GM10847 (cell line): ENCODE measurements around the gene WHAMM.

ENCODE experiments used
- POLR2A ChIP-seq: IDR thresholded peaks from 2 replicates; pipeline ENCODE4 v1.6.1; 2011; ENCODE audit not compliant: insufficient read length; ENCODE audit errors: extremely low read depth

The WHAMM gene

GRCh38 chr15:82798104-82798503 lies 11.3 kb upstream of the WHAMM start:
- no peak for TF ChIP-seq POLR2A

DNA sequence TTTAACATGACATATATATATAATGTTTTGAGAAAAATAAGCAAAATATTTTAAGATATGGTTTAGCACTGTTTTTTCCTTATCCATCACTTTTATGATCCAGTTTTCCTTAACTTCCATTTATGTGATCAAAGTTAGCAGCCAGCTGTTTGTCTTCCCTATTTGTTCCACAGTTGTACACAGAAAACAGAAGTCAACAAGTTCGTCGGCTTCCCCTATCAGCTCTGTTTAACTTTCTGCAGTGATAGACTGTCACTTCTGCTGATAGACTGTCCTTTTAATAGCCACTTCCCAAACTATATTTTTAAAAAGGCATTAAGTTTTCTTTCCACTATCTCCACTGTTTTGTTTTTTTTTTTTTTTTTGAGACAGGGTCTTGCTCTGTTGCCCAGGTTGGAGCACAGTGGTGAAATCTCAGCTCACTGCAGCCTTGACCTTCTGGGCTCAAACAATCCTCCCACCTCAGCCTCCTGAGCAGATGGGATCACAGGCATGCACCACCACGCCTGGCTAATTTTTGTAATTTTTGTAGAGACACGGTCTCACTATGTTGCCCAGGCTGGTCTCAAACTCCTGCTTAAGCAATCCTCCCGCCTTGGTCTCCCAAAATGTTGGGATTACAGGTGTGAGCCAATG lies 10.8 kb upstream of the WHAMM start:
- TF ChIP-seq POLR2A, result no peak

GRCh38 chr15:82799183-82799841 lies 10.1 kb upstream of the WHAMM start:
- no peak for TF ChIP-seq POLR2A

DNA sequence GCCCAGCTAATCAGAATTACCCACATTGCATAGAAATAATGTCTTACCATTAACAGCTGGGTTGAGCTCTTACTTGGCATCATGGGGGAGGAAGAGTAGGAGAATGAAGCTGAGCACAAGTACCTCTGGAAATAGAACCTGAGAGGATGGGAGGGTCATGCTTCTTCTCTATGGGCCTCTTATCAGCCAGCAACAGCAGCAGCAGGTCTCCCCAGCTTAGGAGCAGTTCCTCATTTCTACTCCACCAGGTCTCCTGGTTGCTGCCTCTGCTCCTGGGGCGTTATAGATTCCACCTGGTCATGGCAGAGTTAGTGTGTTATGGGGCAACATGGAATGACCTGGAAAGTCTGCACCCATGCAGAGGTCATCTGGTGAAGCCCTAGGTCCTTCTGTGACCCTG lies 6.9 kb upstream of the WHAMM start:
- TF ChIP-seq POLR2A, result no peak

DNA sequence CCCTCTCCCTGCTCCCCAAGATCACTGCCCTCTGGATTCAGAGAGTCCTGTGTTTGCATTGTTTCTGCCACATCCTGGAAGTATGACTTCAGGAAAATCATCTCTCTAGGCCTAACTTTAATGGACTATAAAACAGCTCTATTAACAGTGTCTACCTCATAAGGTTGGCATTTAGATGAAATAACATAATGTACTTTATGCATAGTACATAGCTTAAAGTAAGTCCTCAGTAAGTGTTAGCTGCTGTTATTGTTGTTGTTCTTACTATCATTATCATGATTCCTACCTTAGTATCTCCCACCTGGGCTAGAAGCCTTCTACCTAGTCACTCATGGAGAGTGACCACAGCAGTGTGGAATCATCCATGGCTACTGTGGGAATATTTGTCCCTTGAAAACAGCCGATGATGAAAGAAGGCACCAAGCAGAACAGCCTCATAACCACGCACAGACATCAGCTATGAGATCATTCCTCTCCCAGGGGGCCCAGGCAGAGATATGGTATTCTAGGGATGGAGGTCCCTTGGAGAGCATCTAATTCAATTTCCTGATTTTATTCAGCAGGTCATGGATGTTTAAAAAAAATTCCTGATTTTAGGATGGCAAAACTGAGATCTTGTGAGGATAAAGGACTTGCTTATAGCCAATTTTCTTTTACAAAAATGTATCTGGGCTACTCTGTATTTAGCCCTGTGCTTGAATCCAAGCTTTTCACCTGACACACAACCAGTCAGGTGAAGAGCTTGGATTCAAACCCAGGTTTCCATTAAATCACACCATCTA lies 5.4 kb upstream of the WHAMM start:
- TF ChIP-seq POLR2A, result no peak

- no peak for TF ChIP-seq POLR2A
These were observed 4.9 kb upstream of the WHAMM start for GRCh38 chr15:82804575-82804949.

GRCh38 chr15:82805994-82806406 lies 3.4 kb upstream of the WHAMM start, which contains the start of gene FSD2:
TSS of gene FSD2 (minus strand) at chr15:82806069. CDS start at chr15:82787390, 18,679 bp downstream.
- TF ChIP-seq POLR2A, result no peak

GRCh38 chr15:82807920-82808633 lies 1.4 kb upstream of the WHAMM start:
- TF ChIP-seq POLR2A, result no peak

DNA sequence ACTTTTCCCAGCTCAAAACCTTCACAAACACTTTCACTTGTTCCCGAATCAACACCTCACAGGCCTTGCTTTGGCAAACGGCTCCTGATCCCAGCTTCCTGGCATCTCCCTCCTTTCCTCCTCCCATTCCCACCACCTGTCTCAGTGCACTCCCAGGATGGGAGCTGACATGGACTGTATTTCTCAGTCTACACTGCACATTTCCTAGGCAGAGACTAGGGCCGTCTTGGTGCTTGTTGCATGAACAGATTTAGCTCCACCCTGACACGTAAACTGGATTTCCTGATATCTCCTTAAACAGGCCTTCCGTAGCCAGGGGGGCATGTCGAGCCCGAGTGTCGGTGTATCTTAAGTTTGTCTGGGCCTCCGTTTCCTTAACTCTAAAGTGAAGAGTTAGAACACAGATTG lies 790 bp upstream of the WHAMM start:
- TF ChIP-seq POLR2A, result no peak

DNA sequence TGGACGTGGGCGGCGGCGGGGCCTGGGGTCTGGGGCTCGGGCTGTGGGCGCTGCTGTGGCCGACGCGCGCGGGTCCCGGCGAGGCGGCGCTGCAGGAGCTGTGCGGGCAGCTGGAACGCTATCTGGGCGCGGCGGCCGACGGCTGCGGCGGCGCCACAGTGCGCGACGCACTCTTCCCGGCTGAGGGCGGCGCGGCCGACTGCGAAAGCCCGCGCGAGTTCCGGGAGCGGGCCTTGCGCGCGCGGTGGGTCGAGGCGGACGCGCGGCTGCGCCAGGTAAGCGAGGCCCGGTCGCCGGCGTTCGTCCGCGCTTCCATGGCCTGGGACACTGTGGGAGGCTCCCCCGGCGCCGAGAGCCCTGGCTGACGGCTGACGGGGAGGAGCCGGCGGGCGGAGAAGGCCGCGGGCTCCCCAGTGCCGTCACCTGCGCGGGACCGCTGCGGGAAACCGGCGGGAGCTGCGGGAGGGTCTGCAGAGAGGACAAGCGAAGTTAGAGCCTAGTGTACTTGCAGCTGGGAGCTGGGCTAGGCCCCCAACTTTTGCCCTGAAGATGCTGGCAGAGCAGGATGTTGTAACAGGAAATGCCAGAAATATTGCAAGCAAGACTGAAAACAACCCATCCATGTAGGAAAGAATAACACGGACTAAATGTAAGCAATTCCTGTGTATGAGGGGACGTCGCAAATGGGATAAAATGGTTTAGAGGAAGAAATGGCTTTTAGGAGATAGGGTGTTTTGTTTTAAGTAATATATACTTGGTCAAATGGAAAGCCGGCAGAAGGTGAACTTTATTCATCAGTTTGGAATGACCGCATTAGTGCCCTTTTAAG lies 847 bp downstream of the WHAMM start:
- no peak for TF ChIP-seq POLR2A

DNA sequence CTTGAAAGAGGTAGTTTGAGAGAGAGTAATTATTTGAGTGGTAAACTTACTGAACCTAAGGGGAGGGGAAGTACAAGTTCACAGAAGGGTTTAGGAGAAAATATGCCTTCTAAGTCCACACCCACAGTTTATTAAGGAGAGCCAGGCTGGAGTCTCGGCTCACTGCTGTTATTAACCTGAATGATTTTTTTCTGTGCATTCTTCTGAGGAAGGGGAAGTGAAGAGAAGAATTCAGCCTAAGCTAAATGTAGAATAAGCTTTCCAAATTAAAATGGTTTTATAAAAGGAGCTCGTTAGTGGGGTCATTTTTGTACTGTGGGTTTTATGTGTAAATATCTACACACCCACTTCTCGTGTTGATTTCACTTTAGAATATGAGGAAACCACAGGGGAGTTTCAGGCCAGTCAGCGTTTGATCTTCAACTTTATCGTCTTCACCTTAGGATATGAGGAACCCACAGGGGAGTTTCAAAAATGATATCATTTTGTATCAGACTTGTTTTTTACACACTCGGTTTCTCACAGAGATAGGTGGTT lies 1.5 kb downstream of the WHAMM start:
- no peak for TF ChIP-seq POLR2A

GRCh38 chr15:82812994-82813393 lies 3.6 kb downstream of the WHAMM start:
- no peak for TF ChIP-seq POLR2A

DNA sequence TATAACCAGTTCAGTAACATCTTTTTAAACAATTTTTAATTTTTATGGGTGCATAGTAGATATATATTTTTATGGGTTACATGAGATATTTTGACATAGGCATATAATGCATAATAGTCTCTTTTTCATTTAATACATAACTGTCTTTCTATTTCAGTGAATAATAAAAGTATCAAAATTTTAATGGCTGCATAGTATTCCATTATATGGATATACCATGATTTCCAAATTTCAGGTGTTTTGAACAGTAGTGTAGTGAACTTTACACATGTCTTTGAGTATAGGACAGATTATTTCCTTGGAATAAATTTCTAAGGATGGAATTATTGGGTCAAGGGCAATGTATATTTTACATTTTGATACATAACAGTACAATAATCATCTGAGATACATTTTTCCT lies 10.7 kb downstream of the WHAMM start:
- no peak for TF ChIP-seq POLR2A

GRCh38 chr15:82823049-82823448 lies 13.6 kb downstream of the WHAMM start:
- no peak for TF ChIP-seq POLR2A
